DMS 273 treated with DMSO at 0.1 percent for 48 hours (cell line): ENCODE measurements around the gene SGSM2.

Source experiments
- DNase-seq: peaks from one replicate; lab custom pipeline; 2025; lab: John Stamatoyannopoulos, UW

Gene SGSM2

GRCh38 chr17:2368359-2368758 lies 31.1 kb downstream of the SGSM2 start:
- DNase-seq: peak; percentile 64

GRCh38 chr17:2369039-2369438 lies 31.7 kb downstream of the SGSM2 start:
- DNase-seq: peak; percentile 28

- DNase-seq: no peak
These were observed 32.4 kb downstream of the SGSM2 start for GRCh38 chr17:2369551-2370210.

GRCh38 chr17:2370211-2370589 lies 32.9 kb downstream of the SGSM2 start:
- DNase-seq: no peak

- no peak for DNase-seq
These were observed 34.2 kb downstream of the SGSM2 start for GRCh38 chr17:2371183-2372130.

GRCh38 chr17:2372180-2372579 lies 34.9 kb downstream of the SGSM2 start:
- DNase-seq: no peak

- DNase-seq: no peak
These were observed 35.4 kb downstream of the SGSM2 start for GRCh38 chr17:2372681-2373080.

- DNase-seq: no peak
These were observed 35.9 kb downstream of the SGSM2 start for GRCh38 chr17:2373179-2373578.

GRCh38 chr17:2374549-2375285 lies 37.4 kb downstream of the SGSM2 start:
- DNase-seq: no peak

- DNase-seq: no peak
These were observed 38.1 kb downstream of the SGSM2 start for GRCh38 chr17:2375406-2375805.

- no peak for DNase-seq
These were observed 38.8 kb downstream of the SGSM2 start for GRCh38 chr17:2376107-2376506.

GRCh38 chr17:2377659-2378058 lies 40.4 kb downstream of the SGSM2 start:
- DNase-seq: no peak

- DNase-seq: no peak
These were observed 41.6 kb downstream of the SGSM2 start for GRCh38 chr17:2378905-2379304.

- no peak for DNase-seq
These were observed 42.4 kb downstream of the SGSM2 start for GRCh38 chr17:2379489-2380225.

- no peak for DNase-seq
These were observed 43.1 kb downstream of the SGSM2 start for GRCh38 chr17:2380226-2380922.

- no peak for DNase-seq
These were observed 43.8 kb downstream of the SGSM2 start for GRCh38 chr17:2380950-2381649.

- DNase-seq: no peak
These were observed 46.4 kb downstream of the SGSM2 start for GRCh38 chr17:2383628-2384167.

GRCh38 chr17:2384439-2385127 lies 47.3 kb downstream of the SGSM2 start:
- no peak for DNase-seq
